Esophagus (tissue), 2 donors: ENCODE data around the gene NT5DC3. TPM values are rescaled to one million over a fixed set of nuclear protein-coding genes. Genes with fewer than 3 reads are reported as not detected.

ENCODE experiments used
- H3K27ac ChIP-seq, 2 donors: one replicate each; pipeline ENCODE4 v1.5.1; 2013; ENCODE audit warnings: low read depth in 2 of 2, mild to moderate bottlenecking in 2 of 2, inconsistent platforms in 1 of 2, low read length in 1 of 2, moderate library complexity in 1 of 2
- H3K27me3 ChIP-seq, 2 donors: one replicate each; pipeline ENCODE4 v1.6.1; 2013; ENCODE audit warnings: low read length in 2 of 2, control low read depth in 1 of 2, mild to moderate bottlenecking in 1 of 2; ENCODE audit not compliant: insufficient read depth in 2 of 2, control insufficient read depth in 1 of 2
- H3K36me3 ChIP-seq, 2 donors: one replicate each; pipeline ENCODE4 v1.6.1; 2013; ENCODE audit warnings: low read length in 1 of 2; ENCODE audit not compliant: control insufficient read depth in 2 of 2, insufficient read depth in 2 of 2
- H3K4me1 ChIP-seq, 2 donors: one replicate each; pipeline ENCODE4 v1.6.1; 2013; ENCODE audit warnings: low read length in 1 of 2; ENCODE audit not compliant: control insufficient read depth in 2 of 2, insufficient read depth in 2 of 2
- H3K4me3 ChIP-seq, 2 donors: one replicate each; pipeline ENCODE4 v1.5.1; 2013; ENCODE audit warnings: low read length in 2 of 2, mild to moderate bottlenecking in 2 of 2, low read depth in 1 of 2, moderate library complexity in 1 of 2
- H3K9me3 ChIP-seq, 2 donors: one replicate each; pipeline ENCODE4 v1.6.1; 2013; ENCODE audit warnings: mild to moderate bottlenecking in 2 of 2, low read depth in 1 of 2, low read length in 1 of 2, moderate library complexity in 1 of 2; ENCODE audit not compliant: control insufficient read depth in 2 of 2, insufficient read depth in 1 of 2
- WGBS, 2 donors: extraction: QIAGEN DNeasy Blood & Tissue Kit; methylation state at CpG; one replicate each; pipeline ENCODE4 v1.1.7; 2013; 5-methylcytosine and 5-hydroxymethylcytosine counted together
- polyA plus RNA-seq, 2 donors: library from polyadenylated mRNA; stranded (reverse); fragments of 200-250 nt; gene quantifications; one replicate each; pipeline ENCODE4 v1.2.3, GENCODE V29; 2013
- donor health status: healthy with polysubstance abuse.
- donor health status: Bipolar disorder and iron deficiency.

NT5DC3 gene
- polyA plus RNA-seq, 2 donors = 2.6 to 2.8 TPM

DNA sequence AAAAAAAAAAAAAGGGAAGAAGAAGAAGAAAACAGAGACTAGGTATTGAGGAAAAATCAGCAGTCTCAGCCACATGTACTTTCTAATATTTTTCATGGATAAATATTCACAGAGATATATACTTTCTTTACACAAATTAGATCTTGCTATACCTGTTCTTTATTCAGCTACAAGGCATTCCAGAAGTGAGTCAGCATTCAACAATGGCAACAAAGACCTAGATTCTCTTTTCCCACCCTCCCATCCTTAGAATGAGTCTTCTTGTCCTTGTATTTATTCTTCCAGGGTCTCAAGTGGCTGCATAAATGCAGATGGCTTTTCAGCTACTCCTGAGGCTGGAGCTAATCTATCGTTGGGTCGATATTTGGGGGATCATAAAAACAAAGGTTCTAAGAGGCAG, 93.0 kb downstream of the NT5DC3 start:
- no peaks in the 10 kb centered on the region for H3K27me3 ChIP-seq
- WGBS, 2 donors = 82 to 94% methylated on average over 2 of the region's 2 CpGs
- no peak overlapping the region for H3K4me3 ChIP-seq
- no peaks in the 10 kb centered on the region for H3K36me3 ChIP-seq
- no peaks in the 10 kb centered on the region for H3K9me3 ChIP-seq
- H3K27ac ChIP-seq = no peak overlapping the region
- H3K4me1 ChIP-seq = no peaks in the 10 kb centered on the region

DNA sequence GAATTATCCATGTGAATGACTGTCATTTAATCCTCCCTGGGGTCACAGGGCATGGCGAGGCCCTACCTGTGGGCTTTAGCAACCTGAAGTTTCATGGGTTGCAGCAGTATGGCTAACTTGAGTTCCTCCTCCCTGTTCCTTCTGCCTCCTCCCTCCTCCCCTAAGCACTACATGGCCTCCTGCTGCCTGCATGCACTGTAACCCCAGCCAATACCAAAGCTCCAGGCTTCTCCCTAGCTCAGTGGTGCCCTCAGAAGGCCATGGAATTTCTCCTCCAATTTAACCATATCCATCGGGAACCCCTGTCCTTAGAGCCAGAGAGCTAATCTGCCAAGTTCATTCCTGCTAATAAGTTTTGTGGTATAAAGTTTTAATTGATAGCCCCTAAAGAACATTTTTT, 95.1 kb downstream of the NT5DC3 start:
- Histone ChIP-seq H3K27ac (no peak overlapping the region), H3K4me1 (peaks cover 0 to 5% of the 10 kb centered on the region in 2 donors), H3K27me3 (no peaks in the 10 kb centered on the region), H3K4me3 (no peak overlapping the region), H3K9me3 (no peaks in the 10 kb centered on the region), H3K36me3 (no peaks in the 10 kb centered on the region)
- 82 to 83% methylated on average over 2 of the region's 2 CpGs for WGBS, 2 donors

DNA sequence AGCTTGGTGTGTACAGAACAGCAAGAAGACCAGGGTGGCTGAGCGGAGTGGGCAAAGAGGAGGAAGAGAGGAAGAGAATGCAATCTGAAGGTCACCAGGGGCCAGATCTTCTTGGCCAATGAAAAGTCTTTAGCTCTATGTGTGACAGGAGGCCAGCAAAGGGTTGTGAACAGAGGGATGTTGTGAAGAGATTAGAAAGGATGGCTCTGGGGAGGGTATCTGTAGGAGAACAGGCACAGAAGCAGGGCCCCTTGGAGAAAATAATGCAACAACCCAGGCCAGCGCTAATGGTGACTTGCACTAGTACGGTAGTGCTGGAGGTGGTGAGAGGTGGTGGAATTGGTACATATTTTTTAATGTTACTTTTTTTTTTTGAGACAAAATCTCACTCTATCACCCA, 97.2 kb downstream of the NT5DC3 start:
- Histone ChIP-seq H3K36me3 (no peaks in the 10 kb centered on the region), H3K9me3 (no peaks in the 10 kb centered on the region), H3K4me3 (no peak overlapping the region), H3K27ac (no peak overlapping the region), H3K4me1 (peaks cover 0 to 5% of the 10 kb centered on the region in 2 donors), H3K27me3 (no peaks in the 10 kb centered on the region)
- 98 to 100% methylated on average over 3 of the region's 3 CpGs for WGBS, 2 donors

DNA sequence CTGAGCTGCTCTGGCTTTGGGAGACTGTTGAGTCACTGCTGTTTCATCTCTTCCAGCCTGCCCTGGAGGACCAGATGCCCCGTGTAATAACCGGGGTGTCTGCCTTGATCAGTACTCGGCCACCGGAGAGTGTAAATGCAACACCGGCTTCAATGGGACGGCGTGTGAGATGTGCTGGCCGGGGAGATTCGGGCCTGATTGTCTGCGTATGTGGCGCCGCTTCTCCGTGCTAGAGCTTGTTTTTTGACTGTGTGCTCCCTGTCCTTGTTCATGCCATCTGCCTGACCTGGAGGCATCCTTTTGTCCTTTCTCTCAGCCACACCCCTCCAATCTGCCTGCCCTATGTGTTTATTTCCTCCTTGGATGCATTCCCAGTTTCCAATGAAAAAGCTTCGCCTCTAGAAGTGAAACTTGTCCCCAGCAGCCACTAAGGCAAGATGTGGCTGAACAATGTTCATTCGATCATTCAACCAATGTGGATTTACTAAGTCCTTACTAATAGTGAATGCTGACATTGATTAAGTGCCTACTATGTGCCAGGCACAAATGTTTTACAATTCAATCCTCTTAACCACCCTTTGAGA, 98.6 kb downstream of the NT5DC3 start:
- H3K4me3 ChIP-seq = no peak overlapping the region
- no peaks in the 10 kb centered on the region for H3K9me3 ChIP-seq
- no peak overlapping the region for H3K27ac ChIP-seq
- H3K4me1 ChIP-seq = peaks cover 0 to 5% of the 10 kb centered on the region in 2 donors
- H3K36me3 ChIP-seq = no peaks in the 10 kb centered on the region
- 32 to 48% methylated on average over 15 of the region's 15 CpGs for WGBS, 2 donors
- no peaks in the 10 kb centered on the region for H3K27me3 ChIP-seq

DNA sequence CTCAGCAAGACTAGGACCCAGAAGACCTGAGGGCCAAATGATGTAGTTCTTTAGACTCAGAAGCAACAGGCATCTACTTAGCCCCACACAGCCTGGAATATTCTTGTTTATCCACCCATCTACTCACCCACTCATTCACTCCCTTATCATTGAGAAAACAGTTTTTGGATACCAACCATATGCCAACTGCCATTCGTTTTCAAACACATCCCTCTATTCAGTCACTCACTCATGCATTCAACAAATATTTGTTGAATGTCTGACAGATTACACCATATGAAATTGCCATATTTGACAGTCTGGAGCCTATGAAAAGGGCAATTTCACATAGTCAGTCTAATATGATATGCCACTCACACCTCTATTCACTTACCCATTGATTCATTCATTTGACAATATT, 103.2 kb downstream of the NT5DC3 start:
- WGBS, 2 donors = 42 to 68% methylated on average over 1 of the region's 1 CpG
- H3K36me3 ChIP-seq = no peaks in the 10 kb centered on the region

DNA sequence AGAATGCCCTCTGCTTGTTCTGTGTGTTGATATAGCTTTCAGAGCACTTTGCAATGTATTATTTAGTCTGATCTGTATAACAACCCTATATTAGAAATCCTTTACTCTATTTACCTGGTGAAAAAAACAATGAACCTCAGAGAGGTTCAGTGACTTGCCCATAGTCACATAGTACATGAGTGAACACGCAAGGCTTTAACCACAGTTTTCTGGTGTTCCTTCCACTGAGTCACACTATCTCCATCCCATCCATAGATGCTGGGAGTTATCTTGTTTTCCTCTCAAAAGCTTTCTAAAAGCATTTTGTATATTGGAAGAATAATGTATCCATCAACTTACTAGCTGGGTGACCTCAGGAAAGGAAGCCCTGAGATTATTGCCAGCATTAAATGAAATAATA, 104.5 kb downstream of the NT5DC3 start:
- Histone ChIP-seq H3K36me3 (no peaks in the 10 kb centered on the region), H3K9me3 (no peaks in the 10 kb centered on the region), H3K27me3 (no peaks in the 10 kb centered on the region), H3K4me1 (no peaks in the 10 kb centered on the region), H3K27ac (no peak overlapping the region), H3K4me3 (no peak overlapping the region)
- 91 to 100% methylated on average over 1 of the region's 1 CpG for WGBS, 2 donors

More for the DNA sequence above, 103.2 kb downstream of the NT5DC3 start:
- H3K4me3 ChIP-seq = no peak overlapping the region
- H3K27me3 ChIP-seq = no peaks in the 10 kb centered on the region
- H3K27ac ChIP-seq = no peak overlapping the region
- peaks cover 0 to 5% of the 10 kb centered on the region in 2 donors for H3K4me1 ChIP-seq
- no peaks in the 10 kb centered on the region for H3K9me3 ChIP-seq

DNA sequence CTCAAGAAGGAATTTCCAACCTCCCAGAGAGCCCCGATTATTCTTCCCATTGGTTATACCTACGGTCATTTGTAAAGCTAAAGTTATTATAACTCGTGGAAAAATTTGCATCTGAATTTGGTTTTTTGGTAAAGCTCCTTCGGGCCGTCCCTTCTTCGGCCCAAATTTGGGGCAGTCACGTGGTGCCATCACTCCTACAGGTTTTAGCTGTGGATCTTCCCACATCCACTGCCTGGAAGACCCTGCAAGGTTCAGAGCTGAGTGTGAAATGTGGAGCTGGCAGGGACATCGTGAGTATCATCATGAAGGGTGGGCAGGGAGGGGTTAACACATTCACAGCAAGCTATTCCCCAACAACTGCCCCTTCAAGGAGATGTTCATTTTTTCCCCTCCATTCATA, 105.7 kb downstream of the NT5DC3 start:
- H3K36me3 ChIP-seq = no peaks in the 10 kb centered on the region
- no peaks in the 10 kb centered on the region for H3K27me3 ChIP-seq
- no peak overlapping the region for H3K4me3 ChIP-seq
- peaks cover 3 to 4% of the 10 kb centered on the region in 2 donors for H3K9me3 ChIP-seq
- whole genome bisulfite sequencing, 2 donors = 88 to 91% methylated on average over 8 of the region's 8 CpGs
- no peak overlapping the region for H3K27ac ChIP-seq
- no peaks in the 10 kb centered on the region for H3K4me1 ChIP-seq

DNA sequence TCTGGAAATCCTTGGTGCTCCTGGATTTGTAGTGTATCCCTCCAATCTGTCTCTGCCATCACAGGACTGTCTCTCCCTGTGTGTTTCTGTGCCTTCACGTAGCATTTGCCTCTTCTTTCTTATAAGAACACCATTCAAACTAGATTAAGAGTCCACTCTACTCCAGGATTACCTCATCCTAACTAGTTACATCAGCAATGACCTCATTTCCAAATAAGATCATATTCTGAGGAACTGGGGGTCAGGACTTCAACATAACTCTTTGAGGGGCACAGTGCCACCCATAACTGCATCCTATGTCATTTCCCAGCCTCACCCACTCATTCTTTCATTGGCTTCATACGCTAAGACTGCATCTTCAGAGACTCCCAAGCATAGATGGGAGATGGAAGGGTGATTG, 106.2 kb downstream of the NT5DC3 start:
- WGBS, 2 donors = 79% methylated on average over 2 of the region's 2 CpGs
- H3K4me3 ChIP-seq = no peak overlapping the region
- no peak overlapping the region for H3K27ac ChIP-seq
- no peaks in the 10 kb centered on the region for H3K4me1 ChIP-seq
- no peaks in the 10 kb centered on the region for H3K27me3 ChIP-seq
- peaks cover 3 to 4% of the 10 kb centered on the region in 2 donors for H3K9me3 ChIP-seq
- H3K36me3 ChIP-seq = no peaks in the 10 kb centered on the region

DNA sequence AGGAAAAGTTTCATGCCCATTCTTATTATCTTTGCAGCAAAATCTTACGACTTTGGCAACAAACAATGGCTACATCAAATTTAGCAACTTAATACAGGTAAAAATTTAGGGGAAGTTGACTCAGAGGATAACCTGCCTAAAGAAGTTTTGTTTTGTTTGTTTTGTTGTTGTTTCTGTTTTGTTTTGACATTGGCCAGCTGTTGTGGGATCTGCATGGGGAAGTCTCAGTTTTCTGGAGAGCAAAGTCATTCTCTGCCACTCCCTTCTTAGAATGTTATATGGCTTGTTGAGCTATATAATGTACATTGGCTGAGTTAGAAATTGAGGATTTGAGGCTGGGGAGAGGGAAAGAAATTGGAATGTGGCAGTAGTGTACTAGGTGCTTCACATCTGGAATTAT, 109.5 kb downstream of the NT5DC3 start:
- H3K27ac ChIP-seq = no peak overlapping the region
- H3K4me1 ChIP-seq = no peaks in the 10 kb centered on the region
- peaks cover 3 to 4% of the 10 kb centered on the region in 2 donors for H3K9me3 ChIP-seq
- no peak overlapping the region for H3K4me3 ChIP-seq
- WGBS, 2 donors = 92 to 94% methylated on average over 1 of the region's 1 CpG
- H3K36me3 ChIP-seq = no peaks in the 10 kb centered on the region
- no peaks in the 10 kb centered on the region for H3K27me3 ChIP-seq

DNA sequence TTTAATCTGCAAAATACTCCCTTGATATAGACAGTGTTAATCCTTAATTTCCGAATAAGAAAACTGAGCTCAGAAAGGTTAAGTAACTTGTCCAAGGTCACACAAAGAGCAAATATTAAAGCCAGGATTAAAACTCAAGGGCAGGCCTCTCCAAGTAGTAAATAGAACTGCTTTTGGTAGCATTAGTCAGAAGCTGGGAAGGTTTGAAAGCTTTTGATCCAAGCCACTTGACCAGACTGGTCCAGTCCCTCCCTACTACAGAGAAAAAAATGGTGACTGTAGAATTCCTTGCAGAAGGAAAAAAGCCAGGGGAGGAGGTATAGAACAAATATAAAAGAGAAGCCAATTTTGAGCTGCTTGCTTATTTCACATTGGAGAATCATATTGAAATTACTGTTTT, 111.5 kb downstream of the NT5DC3 start:
- Histone ChIP-seq H3K36me3 (no peaks in the 10 kb centered on the region), H3K4me3 (no peak overlapping the region), H3K27me3 (no peaks in the 10 kb centered on the region), H3K4me1 (no peaks in the 10 kb centered on the region), H3K9me3 (peaks cover 3 to 4% of the 10 kb centered on the region in 2 donors), H3K27ac (no peak overlapping the region)
- 38 to 71% methylated on average over 1 of the region's 1 CpG for WGBS, 2 donors
